Esophagus muscularis mucosa (tissue), 3 donors: Measurements from ENCODE around the gene HNRNPL.
A peak's percentile ranks its signal among the peaks of the same experiment; 100 is the strongest.

Source experiments
- CTCF ChIP-seq, 3 experiments: fragments of 200-600 bp in 2 of 3; fragments of 450-650 bp in 1 of 3; sonication (generic) in 2 of 3; IDR thresholded peaks; one replicate each; pipeline ENCODE4 v1.5.1; 2017 to 2019; ENCODE audit warnings: antibody characterized with exemption in 3 of 3, mild to moderate bottlenecking in 2 of 3, moderate library complexity in 1 of 3
- POLR2AphosphoS5 ChIP-seq, 2 donors: sonication (generic); formaldehyde crosslinking; IDR thresholded peaks; one replicate each; pipeline ENCODE4 v1.6.1; 2017; ENCODE audit warnings: antibody characterized with exemption in 2 of 2

DNA sequence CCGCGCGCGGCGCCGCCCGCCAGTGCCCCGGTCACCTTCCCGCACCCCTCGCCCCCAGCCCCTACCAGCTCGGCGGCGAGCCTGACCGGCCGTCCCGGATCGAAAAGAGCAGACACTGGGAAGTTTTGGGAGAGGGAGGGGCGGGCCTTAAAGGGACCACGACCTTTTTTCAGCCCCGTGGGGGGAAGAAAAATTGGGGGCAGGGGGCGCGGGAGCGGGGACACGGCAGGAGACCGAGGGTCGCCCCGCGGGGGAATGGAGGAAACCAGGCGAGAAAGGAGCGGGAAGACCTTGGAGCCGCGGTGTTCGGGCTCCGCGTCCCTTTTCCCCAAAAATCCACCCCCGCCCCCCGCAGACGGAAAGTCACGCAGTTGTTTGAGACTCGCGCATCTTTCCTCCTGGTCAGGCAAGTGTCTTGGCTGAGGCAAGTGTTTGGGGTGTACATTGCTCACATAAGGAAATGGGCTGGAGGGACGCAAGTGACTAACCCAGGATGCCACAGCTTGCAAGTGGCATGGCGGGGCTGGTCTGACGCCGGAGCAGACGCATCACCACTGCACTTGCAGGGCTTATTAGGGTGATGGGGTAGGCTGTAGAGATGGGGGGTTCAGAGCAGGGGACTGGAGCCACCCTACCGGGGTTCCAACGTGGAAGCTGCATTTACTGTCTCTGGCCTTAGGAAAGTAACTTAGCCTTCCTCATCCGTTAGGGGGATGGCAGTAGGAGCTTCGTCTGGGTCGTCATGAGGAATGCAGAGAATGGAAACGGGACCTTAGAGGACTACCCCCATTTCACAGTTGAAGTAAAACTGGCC lies 2.7 kb upstream of the HNRNPL start:
- TF ChIP-seq CTCF (IDR thresholded peaks at IDR 0.05) (no peak), POLR2AphosphoS5 (IDR thresholded peaks at IDR 0.05) (peak; percentile 27 to 51)
